HG02973 (cell line): ENCODE results near the gene SNRPN.
"Not testable (repeated sequence)": the region's sequence is repeated elsewhere in the genome, so short reads cannot be mapped to it uniquely, and the experiment has no call there.

Experiments
- ATAC-seq: cut with Tn5 transposase; IDR thresholded peaks from one replicate; pipeline ENCODE4 v1.9.1; 2021; ENCODE audit warnings: moderate library complexity; ENCODE audit not compliant: unreplicated experiment

SNRPN gene

DNA sequence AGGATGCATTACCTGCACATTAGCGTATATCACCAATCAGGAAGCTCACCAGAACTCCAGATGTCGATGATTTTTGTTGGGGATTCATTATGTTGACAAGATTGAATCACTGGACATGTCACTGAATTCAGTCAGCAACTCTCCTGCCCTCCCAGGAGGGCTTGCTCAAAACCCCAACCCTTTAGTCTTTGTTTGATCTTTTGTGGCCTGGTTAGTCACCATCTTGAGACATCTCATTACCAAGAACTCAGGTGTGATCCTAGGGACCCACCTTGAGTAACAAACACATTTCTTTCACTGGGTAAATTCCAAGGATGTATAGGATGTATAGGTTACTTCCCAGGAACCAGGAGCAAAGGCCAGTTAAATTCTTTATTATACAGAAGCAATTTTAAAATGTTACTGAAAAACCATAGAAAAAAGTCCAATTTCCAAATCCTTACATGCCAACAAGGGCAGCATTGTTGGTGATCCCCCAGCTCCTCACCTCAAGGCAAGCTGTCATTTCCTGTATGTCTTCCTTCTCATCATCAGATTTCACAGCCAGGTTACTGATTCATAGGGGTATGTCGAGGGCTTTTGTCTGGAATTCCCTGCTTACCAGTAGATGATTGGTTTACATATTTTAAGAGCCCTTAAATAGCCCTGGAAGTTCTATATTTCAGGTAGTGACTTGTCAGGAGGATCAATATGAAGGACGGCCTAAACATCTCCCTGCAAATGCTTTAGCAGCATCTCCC lies 11.7 kb downstream of the SNRPN start:
- ATAC-seq = no peak

DNA sequence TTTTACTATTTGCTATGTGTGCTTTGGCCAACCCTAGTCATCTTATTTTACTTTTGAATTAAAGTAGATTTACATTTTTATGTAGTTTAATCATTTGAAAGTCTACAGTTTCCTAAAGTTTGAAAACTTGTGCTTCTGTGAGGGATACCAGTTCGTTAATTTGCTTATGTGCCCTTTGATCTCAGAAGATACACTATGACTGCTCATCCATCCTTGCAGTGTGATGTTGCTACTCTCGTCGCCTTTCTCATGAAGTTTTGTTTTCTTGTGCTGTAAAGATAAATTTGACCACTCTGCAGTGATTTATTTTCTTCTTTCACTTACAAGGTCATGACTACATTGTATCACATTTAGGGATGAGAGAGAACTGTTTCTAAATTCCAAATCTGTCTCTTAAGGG lies 16.3 kb downstream of the SNRPN start:
- no peak for ATAC-seq

DNA sequence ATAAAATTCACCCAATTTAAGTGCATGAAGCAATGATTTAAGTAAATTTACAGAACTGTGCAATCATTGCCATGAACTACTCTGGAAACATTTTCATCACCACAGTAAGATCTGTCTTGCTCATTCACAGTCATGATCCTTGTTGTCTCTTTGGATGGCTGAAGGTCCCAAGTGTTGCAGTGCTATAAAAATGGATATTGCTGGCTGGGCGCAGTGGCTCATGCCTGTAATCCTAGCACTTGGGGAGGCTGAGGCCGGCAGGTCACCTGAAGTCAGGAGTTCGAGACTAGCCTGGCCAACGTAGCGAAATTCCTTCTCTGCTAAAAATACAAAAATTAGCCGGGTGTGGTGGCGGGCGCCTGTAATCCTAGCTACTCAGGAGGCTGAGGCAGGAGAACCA lies 17.0 kb downstream of the SNRPN start:
- no peak for ATAC-seq

DNA sequence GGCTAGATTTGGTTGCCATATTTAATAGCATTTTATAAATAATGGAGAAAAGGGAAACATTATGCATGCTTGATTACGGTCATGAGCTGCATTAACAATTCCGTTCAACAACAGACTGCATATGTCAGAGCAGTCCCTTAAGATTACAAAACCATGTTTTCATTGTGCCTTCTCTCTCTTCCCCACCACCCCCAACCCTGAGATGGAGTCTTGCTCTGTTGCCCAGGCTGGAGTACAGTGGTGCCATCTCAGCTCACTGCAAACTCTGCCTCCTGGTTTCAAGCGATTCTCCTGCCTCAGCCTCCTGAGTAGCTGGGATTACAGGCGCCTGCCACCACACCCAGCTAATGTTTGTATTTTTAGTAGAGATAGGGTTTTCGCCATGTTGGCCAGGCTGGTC lies 17.9 kb downstream of the SNRPN start:
- not testable (repeated sequence) for ATAC-seq

DNA sequence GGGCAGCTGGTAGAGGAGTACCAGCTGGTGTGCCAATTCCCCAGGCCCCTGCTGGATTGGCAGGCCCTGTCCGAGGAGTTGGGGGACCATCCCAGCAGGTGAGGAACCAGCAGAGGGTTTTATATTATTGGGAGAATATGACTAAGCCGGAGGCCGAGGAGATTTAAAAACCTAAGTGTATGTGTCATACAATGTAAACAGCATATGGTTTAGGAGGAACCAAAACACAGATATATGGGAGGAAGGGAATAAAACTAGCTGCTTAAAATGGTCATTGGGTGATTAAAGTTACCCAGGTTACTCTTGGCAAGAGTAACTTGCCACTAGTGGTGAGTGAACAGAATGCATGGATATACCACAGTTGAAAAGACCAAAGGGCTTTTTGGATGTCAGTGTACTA lies 22.1 kb downstream of the SNRPN start:
- ATAC-seq = no peak

DNA sequence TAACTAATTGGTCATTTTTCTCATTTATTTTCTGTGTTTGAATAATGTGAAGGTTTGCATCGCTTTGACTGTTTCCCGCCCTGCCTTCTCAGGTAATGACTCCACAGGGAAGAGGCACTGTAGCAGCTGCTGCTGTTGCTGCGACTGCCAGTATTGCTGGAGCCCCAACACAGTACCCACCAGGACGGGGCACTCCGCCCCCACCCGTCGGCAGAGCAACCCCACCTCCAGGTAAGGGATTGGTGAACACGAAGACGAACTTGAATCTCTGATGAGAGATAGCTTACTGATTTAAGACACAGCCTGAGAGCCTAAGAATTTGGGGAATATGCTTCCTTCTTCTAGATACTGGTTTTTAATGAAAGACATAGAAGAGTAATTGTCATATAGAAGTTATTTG lies 22.9 kb downstream of the SNRPN start:
- no peak for ATAC-seq

DNA sequence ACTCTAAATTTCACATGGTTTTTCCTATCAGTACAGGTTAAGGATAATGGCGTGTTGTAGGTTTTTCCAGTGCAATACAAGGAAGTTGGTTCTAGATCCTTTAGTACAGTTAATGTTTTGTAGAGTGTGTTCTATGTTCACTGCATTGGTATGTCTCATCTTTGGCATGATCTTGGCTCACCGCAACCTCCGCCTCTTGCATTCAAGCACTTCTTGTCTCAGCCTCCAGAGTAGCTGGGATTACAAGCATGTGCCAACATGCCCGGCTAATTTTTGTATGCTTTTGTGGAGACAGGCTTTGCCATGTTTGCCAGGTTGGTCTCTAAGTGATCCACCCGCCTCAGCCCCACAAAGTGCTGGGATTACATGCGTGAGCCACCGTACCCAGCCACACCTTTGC lies 30.4 kb downstream of the SNRPN start:
- ATAC-seq = no peak

DNA sequence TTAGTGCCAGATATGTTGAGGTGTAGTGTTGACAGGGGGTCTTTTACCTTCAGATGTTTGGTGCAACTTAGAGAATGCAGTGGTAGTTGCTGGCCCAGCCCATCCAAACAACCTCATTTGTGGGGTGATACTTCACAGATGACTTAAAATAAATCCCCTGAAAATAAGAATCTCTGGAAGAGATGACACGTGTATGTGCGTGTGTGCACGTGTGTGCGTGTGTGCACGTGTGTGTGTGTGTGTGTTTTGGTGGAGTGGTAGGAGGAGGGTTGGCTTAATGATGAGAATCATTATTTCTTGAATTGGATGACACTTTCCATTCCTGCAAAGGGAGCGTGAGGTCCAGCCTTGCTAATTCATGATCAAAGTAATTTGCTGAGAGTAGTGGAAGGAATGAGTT lies 31.9 kb downstream of the SNRPN start:
- no peak for ATAC-seq

DNA sequence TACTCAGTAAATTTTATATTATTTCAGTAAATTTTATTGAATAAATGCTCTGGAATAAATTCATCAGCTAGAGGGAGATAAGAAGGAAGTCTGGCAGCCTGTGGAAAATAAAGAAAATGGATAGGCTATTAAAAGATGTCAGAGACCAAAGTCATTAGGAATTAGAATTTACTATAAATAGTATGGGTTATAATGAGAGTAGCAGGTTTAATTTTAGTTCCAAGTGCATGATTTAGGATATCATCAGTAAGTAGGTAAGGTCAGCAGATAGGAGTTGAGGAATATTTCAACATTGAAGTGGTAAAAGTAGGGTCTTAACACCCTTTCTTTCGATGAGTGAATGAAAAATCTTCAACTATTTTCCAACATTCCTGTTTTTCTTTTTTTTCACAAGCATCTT lies 64.6 kb downstream of the SNRPN start:
- no peak for ATAC-seq

DNA sequence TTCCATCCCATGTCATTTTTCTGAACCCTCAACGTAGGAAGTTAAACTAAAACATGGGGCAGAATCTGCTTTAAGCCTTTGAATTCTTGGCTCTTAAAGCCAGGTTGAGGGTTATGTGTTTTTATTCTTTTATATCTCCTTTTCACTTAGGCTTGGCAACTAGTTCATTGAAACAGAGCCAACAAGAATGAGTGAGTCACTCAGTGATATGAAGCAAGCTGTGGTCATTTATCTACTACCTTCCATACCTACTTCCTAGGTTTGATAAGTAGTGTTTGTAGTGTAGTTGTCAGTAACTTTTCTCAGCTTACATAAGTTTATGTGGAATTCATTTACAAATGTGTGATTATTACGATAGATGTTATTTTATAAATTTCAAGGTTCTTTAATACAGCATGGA lies 67.4 kb downstream of the SNRPN start:
- no peak for ATAC-seq
